Esophagus muscularis mucosa (tissue), 4 donors: ENCODE data around the gene SRD5A1. TPM values are rescaled to one million over a fixed set of nuclear protein-coding genes. Genes with fewer than 3 reads are reported as not detected.

Experiments
- DNase-seq: peaks from one replicate; pipeline ENCODE4 v3.0.0-alpha.2; 2017; ENCODE audit errors: extremely low spot score
- H3K27ac ChIP-seq, 4 donors: fragments of 200-600 bp; sonication (generic); replicated peaks in 1 of 4; 1 replicate in 3 of 4; 2 replicates in 1 of 4; pipeline ENCODE4 v1.5.1; 2016 to 2019; ENCODE audit warnings: mild to moderate bottlenecking in 1 of 4
- H3K27me3 ChIP-seq, 4 donors: fragments of 200-600 bp; sonication (generic); one replicate each; pipeline versions ENCODE4 v1.5.1 to v1.6.0; 2016 to 2019
- H3K36me3 ChIP-seq, 4 donors: fragments of 200-600 bp; sonication (generic); one replicate each; pipeline ENCODE4 v1.5.1; 2016 to 2019
- H3K4me1 ChIP-seq, 4 donors: fragments of 200-600 bp; sonication (generic); one replicate each; pipeline ENCODE4 v1.5.1; 2016 to 2019
- H3K4me3 ChIP-seq, 4 donors: fragments of 200-600 bp; sonication (generic); 1 replicate in 2 of 4; 2 replicates in 2 of 4; pipeline ENCODE4 v1.5.1; 2016 to 2019; ENCODE audit warnings: mild to moderate bottlenecking in 4 of 4, moderate library complexity in 1 of 4
- H3K9me3 ChIP-seq, 4 donors: fragments of 200-600 bp; sonication (generic); 1 replicate in 3 of 4; 2 replicates in 1 of 4; pipeline ENCODE4 v1.5.1; 2016 to 2019
- EP300 ChIP-seq: sonication (generic); formaldehyde crosslinking; IDR thresholded peaks from one replicate; pipeline ENCODE4 v1.6.1; 2017; ENCODE audit warnings: antibody characterized with exemption
- POLR2A ChIP-seq: fragments of 450-650 bp; IDR thresholded peaks from one replicate; pipeline ENCODE4 v1.6.1; 2017; ENCODE audit warnings: antibody characterized with exemption, moderate library complexity, mild to moderate bottlenecking, low read depth
- POLR2AphosphoS5 ChIP-seq, 2 donors: sonication (generic); formaldehyde crosslinking; IDR thresholded peaks; one replicate each; pipeline ENCODE4 v1.6.1; 2017; ENCODE audit warnings: antibody characterized with exemption in 2 of 2
- WGBS: methylation state at CpG from one replicate; pipeline ENCODE4 v1.1.5; 2018; 5-methylcytosine and 5-hydroxymethylcytosine counted together
- intact Hi-C: fragments of 100-400 bp; cut with DNase I; formaldehyde crosslinking; loops from one replicate; pipeline ENCODE4 v1.15.1; 2023
- total RNA-seq, 4 donors: library from RNA; depleted of rRNA; stranded (reverse); fragments of >200 nt; gene quantifications; one replicate each; pipeline versions ENCODE4 v1.1.0 to v1.2.1, GENCODE V29; 2016
- TF ChIP-seq, protein P1 (sequence below), 3 experiments: fragments of 200-600 bp in 2 of 3; fragments of 450-650 bp in 1 of 3; sonication (generic) in 2 of 3; IDR thresholded peaks; one replicate each; pipeline ENCODE4 v1.5.1; 2017 to 2019; ENCODE audit warnings: antibody characterized with exemption in 3 of 3, mild to moderate bottlenecking in 2 of 3, moderate library complexity in 1 of 3

SRD5A1 gene
- total RNA-seq, 4 donors from 2014 or later, result 2.2 to 10.3 (median 4.6) TPM

- 1% methylated on average over 18 of the region's 33 CpGs for WGBS
- peak overlapping the region; percentile 83 to 97 (median 90) for H3K4me3 ChIP-seq
- intact Hi-C loops, result loop anchor here (2.0 to 10.0 kb wide), 4 partner anchors 80 to 762 kb away; partner anchors contain the start of genes ADCY2, MED10 and TENT4A
- no peak for DNase-seq
- TF ChIP-seq POLR2AphosphoS5 (IDR thresholded peaks at IDR 0.05) (no peak), EP300 (no peak), POLR2A (no peak)
- TF ChIP-seq, protein P1, sequence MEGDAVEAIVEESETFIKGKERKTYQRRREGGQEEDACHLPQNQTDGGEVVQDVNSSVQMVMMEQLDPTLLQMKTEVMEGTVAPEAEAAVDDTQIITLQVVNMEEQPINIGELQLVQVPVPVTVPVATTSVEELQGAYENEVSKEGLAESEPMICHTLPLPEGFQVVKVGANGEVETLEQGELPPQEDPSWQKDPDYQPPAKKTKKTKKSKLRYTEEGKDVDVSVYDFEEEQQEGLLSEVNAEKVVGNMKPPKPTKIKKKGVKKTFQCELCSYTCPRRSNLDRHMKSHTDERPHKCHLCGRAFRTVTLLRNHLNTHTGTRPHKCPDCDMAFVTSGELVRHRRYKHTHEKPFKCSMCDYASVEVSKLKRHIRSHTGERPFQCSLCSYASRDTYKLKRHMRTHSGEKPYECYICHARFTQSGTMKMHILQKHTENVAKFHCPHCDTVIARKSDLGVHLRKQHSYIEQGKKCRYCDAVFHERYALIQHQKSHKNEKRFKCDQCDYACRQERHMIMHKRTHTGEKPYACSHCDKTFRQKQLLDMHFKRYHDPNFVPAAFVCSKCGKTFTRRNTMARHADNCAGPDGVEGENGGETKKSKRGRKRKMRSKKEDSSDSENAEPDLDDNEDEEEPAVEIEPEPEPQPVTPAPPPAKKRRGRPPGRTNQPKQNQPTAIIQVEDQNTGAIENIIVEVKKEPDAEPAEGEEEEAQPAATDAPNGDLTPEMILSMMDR (IDR thresholded peaks at IDR 0.05), result no peak
- H3K27ac ChIP-seq, result peak overlapping the region; percentile 87 to 96 (median 92)
- peaks cover 27 to 57% (median 44%) of the 10 kb centered on the region in 4 donors for H3K4me1 ChIP-seq
- H3K9me3 ChIP-seq, result no peaks in the 10 kb centered on the region
- no peaks in the 10 kb centered on the region for H3K27me3 ChIP-seq
- peaks cover 0 to 41% (median 34%) of the 10 kb centered on the region in 4 donors for H3K36me3 ChIP-seq
Measured at GRCh38 chr5:6632324-6632887, 834 bp upstream of the SRD5A1 start.

DNA sequence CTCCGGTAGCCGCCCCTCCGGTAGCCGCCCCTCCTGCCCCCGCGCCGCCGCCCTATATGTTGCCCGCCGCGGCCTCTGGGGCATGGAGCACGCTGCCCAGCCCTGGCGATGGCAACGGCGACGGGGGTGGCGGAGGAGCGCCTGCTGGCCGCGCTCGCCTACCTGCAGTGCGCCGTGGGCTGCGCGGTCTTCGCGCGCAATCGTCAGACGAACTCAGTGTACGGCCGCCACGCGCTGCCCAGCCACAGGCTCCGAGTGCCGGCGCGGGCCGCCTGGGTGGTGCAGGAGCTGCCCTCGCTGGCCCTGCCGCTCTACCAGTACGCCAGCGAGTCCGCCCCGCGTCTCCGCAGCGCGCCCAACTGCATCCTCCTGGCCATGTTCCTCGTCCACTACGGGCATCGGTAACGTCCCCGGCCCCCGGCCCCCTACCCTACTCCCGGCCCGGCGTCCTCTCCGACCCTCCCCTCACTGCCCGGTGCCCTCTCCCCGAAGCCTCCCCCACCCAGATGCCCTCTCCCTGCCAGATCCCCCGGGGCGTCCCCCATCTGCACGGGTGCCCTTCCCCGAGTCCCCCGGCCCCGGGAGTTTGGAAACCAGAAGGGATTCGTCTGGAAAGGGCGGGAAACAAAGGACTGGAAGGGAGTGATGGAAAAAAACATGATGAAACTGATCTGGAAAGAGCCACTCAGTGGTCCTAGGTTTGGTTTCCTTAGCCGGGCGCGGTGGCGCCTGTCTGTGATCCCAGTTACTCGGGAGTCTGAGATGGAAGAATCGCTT is 417 bp downstream of the SRD5A1 start:
- Histone ChIP-seq H3K36me3 (peaks cover 0 to 30% (median 28%) of the 10 kb centered on the region in 4 donors), H3K27ac (peak overlapping the region; percentile 87 to 96 (median 92)), H3K27me3 (no peaks in the 10 kb centered on the region), H3K9me3 (no peaks in the 10 kb centered on the region), H3K4me3 (peak overlapping the region; percentile 83 to 97 (median 90)), H3K4me1 (peaks cover 27 to 57% (median 44%) of the 10 kb centered on the region in 4 donors)
- TF ChIP-seq, protein P1 (IDR thresholded peaks at IDR 0.05), result peak in 2 of 3 experiments; percentile 8
- TF ChIP-seq EP300, result no peak
- DNase-seq, result no peak
- WGBS, result 2% methylated on average over 20 of the region's 75 CpGs
- intact Hi-C loops, result loop anchor here (2.0 to 10.0 kb wide), 4 partner anchors 79 to 761 kb away; partner anchors contain the start of genes ADCY2, MED10 and TENT4A

DNA sequence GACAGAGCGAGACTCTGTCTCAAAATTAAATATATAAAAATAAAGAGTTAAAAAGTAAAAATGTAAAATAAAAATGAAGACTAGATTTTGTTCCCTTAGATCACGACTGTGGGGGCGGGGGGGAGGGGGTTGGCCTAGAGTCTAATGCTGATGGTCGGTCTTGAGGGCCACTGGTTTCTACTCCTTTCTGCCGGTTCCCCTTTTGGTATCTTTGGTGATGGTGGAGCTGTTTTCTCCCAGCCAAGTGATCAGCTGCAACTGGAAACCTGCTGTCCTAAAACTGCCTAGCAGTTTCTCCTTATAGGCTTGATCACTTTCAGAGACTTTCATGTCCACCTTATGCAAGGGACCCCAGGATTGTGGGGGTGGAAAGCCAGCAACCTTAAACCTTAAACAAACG is 1.1 kb downstream of the SRD5A1 start:
- Histone ChIP-seq H3K9me3 (no peaks in the 10 kb centered on the region), H3K4me3 (peak overlapping the region; percentile 83 to 97 (median 90)), H3K36me3 (peaks cover 0 to 23% (median 21%) of the 10 kb centered on the region in 4 donors), H3K27ac (no peak overlapping the region), H3K4me1 (peaks cover 27 to 57% (median 44%) of the 10 kb centered on the region in 4 donors), H3K27me3 (no peaks in the 10 kb centered on the region)
- TF ChIP-seq POLR2AphosphoS5 (IDR thresholded peaks at IDR 0.05) (no peak), EP300 (no peak), POLR2A (no peak)
- TF ChIP-seq, protein P1 (IDR thresholded peaks at IDR 0.05), result no peak
- DNase-seq, result no peak
- WGBS, result 18% methylated on average over 6 of the region's 6 CpGs
- intact Hi-C loops, result loop anchor here (5.0 to 10.0 kb wide), 2 partner anchors 257 to 760 kb away; partner anchors contain the start of genes ADCY2 and MED10

DNA sequence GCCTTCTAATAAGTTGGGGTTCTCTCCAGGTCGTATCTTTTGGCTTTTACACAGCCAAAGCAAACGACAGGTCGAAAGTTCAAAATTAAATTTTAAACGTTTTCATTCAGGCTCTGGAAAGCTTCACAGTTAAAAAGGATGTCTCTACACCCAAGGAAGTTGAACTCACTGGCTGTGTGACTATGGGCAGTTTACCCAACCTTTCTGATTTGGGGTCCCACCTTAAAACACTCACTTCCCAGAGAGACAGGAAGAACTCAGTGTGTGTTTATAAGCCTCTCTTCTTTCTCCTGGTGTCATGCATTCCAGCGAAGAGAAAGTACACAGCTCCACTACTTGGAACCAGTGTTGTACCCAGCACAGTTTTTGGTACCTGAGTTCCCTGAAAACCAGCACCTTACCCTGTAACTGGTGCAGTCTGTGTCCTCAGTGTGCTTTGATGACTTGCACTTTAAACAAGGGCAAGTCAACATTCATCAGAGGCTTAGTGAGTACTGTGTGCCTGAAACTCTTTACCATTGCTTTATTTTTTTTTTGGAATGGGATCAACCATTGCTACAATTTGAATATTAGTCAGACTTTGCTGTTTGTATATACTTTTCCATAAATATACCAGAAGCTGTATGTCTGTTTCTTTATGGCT is 1.7 kb downstream of the SRD5A1 start:
- no peaks in the 10 kb centered on the region for H3K9me3 ChIP-seq
- no peak overlapping the region for H3K27ac ChIP-seq
- H3K4me1 ChIP-seq, result peaks cover 27 to 52% (median 44%) of the 10 kb centered on the region in 4 donors
- H3K4me3 ChIP-seq, result no peak overlapping the region
- no peak for DNase-seq
- 74% methylated on average over 5 of the region's 5 CpGs for WGBS
- no peaks in the 10 kb centered on the region for H3K27me3 ChIP-seq
- intact Hi-C loops, result loop anchor here (5.0 to 10.0 kb wide), 2 partner anchors 258 to 760 kb away; partner anchors contain the start of genes ADCY2 and MED10
- TF ChIP-seq, protein P1 (IDR thresholded peaks at IDR 0.05), result no peak
- TF ChIP-seq POLR2A (no peak), EP300 (no peak), POLR2AphosphoS5 (IDR thresholded peaks at IDR 0.05) (no peak)
- H3K36me3 ChIP-seq, result peaks cover 0 to 17% (median 15%) of the 10 kb centered on the region in 4 donors
